Stomach (tissue), 4 donors: ENCODE results near the gene ZNF140.

Experiments
- EP300 ChIP-seq: sonication (generic); formaldehyde crosslinking; IDR thresholded peaks from one replicate; pipeline ENCODE4 v1.6.1; 2017; ENCODE audit warnings: antibody characterized with exemption
- POLR2A ChIP-seq, 4 donors: fragments of 450-650 bp; IDR thresholded peaks; one replicate each; pipeline ENCODE4 v1.6.1; 2016; ENCODE audit warnings: antibody characterized with exemption in 4 of 4, control low read depth in 2 of 4, mild to moderate bottlenecking in 1 of 4, moderate library complexity in 1 of 4
- TF ChIP-seq, protein P1 (sequence below), 7 experiments: fragments of 450-650 bp in 4 of 7; fragments of 200-600 bp in 3 of 7; sonication (generic) in 3 of 7; IDR thresholded peaks; one replicate each; pipeline ENCODE4 v1.5.1; 2016 to 2019; ENCODE audit warnings: antibody characterized with exemption in 7 of 7, control low read depth in 2 of 7, mild to moderate bottlenecking in 1 of 7

DNA sequence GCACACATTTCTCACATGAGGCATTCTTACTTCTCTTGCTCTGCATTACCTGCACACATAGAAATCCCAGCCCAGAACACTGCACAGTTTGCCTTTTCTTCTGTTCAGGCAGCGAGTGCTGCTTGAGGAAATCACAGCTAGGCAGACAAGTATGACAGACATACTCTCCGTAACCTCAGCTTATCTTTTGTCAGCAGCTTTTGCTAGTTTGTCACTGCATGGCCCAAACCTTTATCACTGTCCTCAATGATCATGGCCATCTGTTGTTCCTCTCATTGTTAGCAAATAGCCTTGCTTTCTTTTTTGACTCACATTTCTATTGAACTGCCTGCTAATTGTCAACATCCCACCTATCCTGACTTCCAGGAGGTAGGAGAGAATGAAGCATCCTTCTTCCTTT lies 55.0 kb downstream of the ZNF140 start:
- TF ChIP-seq POLR2A (IDR thresholded peaks at IDR 0.05) (no peak), EP300 (no peak)
- TF ChIP-seq, protein P1, sequence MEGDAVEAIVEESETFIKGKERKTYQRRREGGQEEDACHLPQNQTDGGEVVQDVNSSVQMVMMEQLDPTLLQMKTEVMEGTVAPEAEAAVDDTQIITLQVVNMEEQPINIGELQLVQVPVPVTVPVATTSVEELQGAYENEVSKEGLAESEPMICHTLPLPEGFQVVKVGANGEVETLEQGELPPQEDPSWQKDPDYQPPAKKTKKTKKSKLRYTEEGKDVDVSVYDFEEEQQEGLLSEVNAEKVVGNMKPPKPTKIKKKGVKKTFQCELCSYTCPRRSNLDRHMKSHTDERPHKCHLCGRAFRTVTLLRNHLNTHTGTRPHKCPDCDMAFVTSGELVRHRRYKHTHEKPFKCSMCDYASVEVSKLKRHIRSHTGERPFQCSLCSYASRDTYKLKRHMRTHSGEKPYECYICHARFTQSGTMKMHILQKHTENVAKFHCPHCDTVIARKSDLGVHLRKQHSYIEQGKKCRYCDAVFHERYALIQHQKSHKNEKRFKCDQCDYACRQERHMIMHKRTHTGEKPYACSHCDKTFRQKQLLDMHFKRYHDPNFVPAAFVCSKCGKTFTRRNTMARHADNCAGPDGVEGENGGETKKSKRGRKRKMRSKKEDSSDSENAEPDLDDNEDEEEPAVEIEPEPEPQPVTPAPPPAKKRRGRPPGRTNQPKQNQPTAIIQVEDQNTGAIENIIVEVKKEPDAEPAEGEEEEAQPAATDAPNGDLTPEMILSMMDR (IDR thresholded peaks at IDR 0.05): no peak
